Karpas-422 (cell line): ENCODE data around the gene PPP1R2C. TPM values are rescaled to one million over a fixed set of nuclear protein-coding genes. Genes with fewer than 3 reads are reported as not detected.

Source experiments
- DNase-seq: peaks from one replicate; pipeline ENCODE4 v3.0.0-alpha.2; 2015
- H2AFZ ChIP-seq: fragments of 200-600 bp; sonication (generic); 2 replicates; pipeline ENCODE4 v1.6.1; 2014; ENCODE audit warnings: antibody characterized with exemption, low read length, mixed read lengths
- H3K27ac ChIP-seq: fragments of 200-600 bp; sonication (generic); 2 replicates; pipeline ENCODE4 v1.5.1; 2014; ENCODE audit warnings: mild to moderate bottlenecking, low read length, moderate library complexity
- H3K27me3 ChIP-seq: fragments of 200-600 bp; sonication (generic); 2 replicates; pipeline ENCODE4 v1.6.1; 2014; ENCODE audit warnings: low read length, mixed read lengths
- H3K36me3 ChIP-seq: fragments of 200-600 bp; sonication (generic); 2 replicates; pipeline ENCODE4 v1.6.1; 2014; ENCODE audit warnings: low read length, mixed read lengths; ENCODE audit not compliant: insufficient read depth
- H3K4me1 ChIP-seq: fragments of 200-600 bp; sonication (generic); 2 replicates; pipeline ENCODE4 v1.6.1; 2014; ENCODE audit warnings: mild to moderate bottlenecking, low read length, mixed read lengths
- H3K4me2 ChIP-seq: fragments of 200-600 bp; sonication (generic); 2 replicates; pipeline ENCODE4 v1.6.1; 2014; ENCODE audit warnings: low read length, low read depth, mild to moderate bottlenecking; ENCODE audit not compliant: poor library complexity, severe bottlenecking
- H3K4me3 ChIP-seq: fragments of 200-600 bp; sonication (generic); 2 replicates; pipeline ENCODE4 v1.5.1; 2014; ENCODE audit warnings: mild to moderate bottlenecking, antibody characterized with exemption, low read length, mixed read lengths
- H3K79me2 ChIP-seq: fragments of 200-600 bp; sonication (generic); 2 replicates; pipeline ENCODE4 v1.6.1; 2014; ENCODE audit warnings: mild to moderate bottlenecking, low read length, mixed read lengths
- H3K9ac ChIP-seq: fragments of 200-600 bp; sonication (generic); 2 replicates; pipeline ENCODE4 v1.6.0; 2014; ENCODE audit warnings: low read length
- H3K9me2 ChIP-seq: fragments of 200-600 bp; sonication (generic), shearing (Covaris generic); replicated peaks from 2 replicates; pipeline ENCODE4 v1.6.0; 2014; ENCODE audit warnings: mild to moderate bottlenecking, low read length, moderate library complexity; ENCODE audit not compliant: insufficient read depth
- H3K9me3 ChIP-seq: fragments of 300-700, 200-600 bp; sonication (generic); 2 replicates; pipeline ENCODE4 v1.6.1; 2014; ENCODE audit warnings: low read length, mixed read lengths
- H4K20me1 ChIP-seq: fragments of 200-600 bp; sonication (generic); 2 replicates; pipeline ENCODE4 v1.6.1; 2014; ENCODE audit warnings: mild to moderate bottlenecking, antibody characterized with exemption, low read length, low read depth; ENCODE audit not compliant: insufficient read depth
- total RNA-seq: library from RNA; depleted of rRNA; stranded (reverse); fragments of >200 nt; shearing (Covaris generic); gene quantifications from 2 replicates; pipeline ENCODE4 v1.2.3, GENCODE V29; 2014; ENCODE audit warnings: low replicate concordance; rRNA removed

Gene PPP1R2C
- total RNA-seq = not detected in 2 replicates

GRCh38 chrX:42778096-42778495 lies at the start of gene PPP1R2C:
TSS of gene PPP1R2C (minus strand) at chrX:42778163. CDS start at chrX:42778079, 84 bp downstream.
- no peaks in the 10 kb centered on the region for H4K20me1 ChIP-seq

GRCh38 chrX:42825201-42825600 lies 47.2 kb upstream of the PPP1R2C start:
- H3K79me2 ChIP-seq = no peaks in the 10 kb centered on the region
- no peak overlapping the region for H2AFZ ChIP-seq
- no peaks in the 10 kb centered on the region for H3K27me3 ChIP-seq
- no peaks in the 10 kb centered on the region for H3K4me1 ChIP-seq
- no peak for DNase-seq
- no peaks in the 10 kb centered on the region for H4K20me1 ChIP-seq
- no peak overlapping the region for H3K4me2 ChIP-seq
- H3K36me3 ChIP-seq = no peaks in the 10 kb centered on the region
- peaks cover 21% of the 10 kb centered on the region; the same call in 1 of the 2 replicates for H3K9me3 ChIP-seq
- H3K9me2 ChIP-seq = no peaks in the 10 kb centered on the region
- H3K4me3 ChIP-seq = no peak overlapping the region
- H3K27ac ChIP-seq = no peak overlapping the region
- no peak overlapping the region for H3K9ac ChIP-seq

More at GRCh38 chrX:42778096-42778495, at the start of gene PPP1R2C:
- H3K4me3 ChIP-seq = no peak within 1 kb of the TSS
- no peaks in the 10 kb centered on the region for H3K27me3 ChIP-seq
- H3K9me3 ChIP-seq = peaks cover 6% of the 10 kb centered on the region
- no peak within 1 kb of the TSS for H3K4me2 ChIP-seq
- H3K36me3 ChIP-seq = no peaks in the 10 kb centered on the region
- no peak within 1 kb of the TSS for H3K27ac ChIP-seq
- H3K4me1 ChIP-seq = peaks cover 4% of the 10 kb centered on the region
- H3K9me2 ChIP-seq = no peaks in the 10 kb centered on the region
- no peak within 1 kb of the TSS for H3K9ac ChIP-seq
- H2AFZ ChIP-seq = no peak within 1 kb of the TSS
- H3K79me2 ChIP-seq = no peaks in the 10 kb centered on the region
- no peak for DNase-seq

DNA sequence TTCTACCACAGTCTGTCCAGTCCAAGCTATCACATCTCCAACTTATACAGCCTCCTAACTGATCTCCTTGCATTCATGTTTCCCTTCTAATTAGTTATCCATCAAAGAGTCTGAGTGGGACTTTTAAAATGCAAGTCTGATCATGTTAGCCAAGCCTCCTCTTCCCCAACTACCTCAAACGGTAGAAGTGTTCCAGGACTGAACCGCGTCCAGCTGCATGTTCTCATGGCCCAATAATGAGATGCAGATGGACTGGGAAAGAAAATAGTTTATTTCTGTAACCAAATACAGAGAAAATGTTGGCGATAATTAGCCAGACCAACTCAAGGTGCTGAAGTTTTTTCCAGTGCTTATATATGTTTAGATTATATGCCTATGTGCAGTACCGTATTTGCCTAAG lies 46.6 kb upstream of the PPP1R2C start:
- Histone ChIP-seq H3K27me3 (no peaks in the 10 kb centered on the region), H3K36me3 (no peaks in the 10 kb centered on the region), H3K9ac (no peak overlapping the region), H2AFZ (no peak overlapping the region), H3K9me3 (peaks cover 21% of the 10 kb centered on the region; the same call in 1 of the 2 replicates), H3K27ac (no peak overlapping the region), H3K79me2 (no peaks in the 10 kb centered on the region), H4K20me1 (no peaks in the 10 kb centered on the region), H3K4me1 (no peaks in the 10 kb centered on the region), H3K9me2 (no peaks in the 10 kb centered on the region), H3K4me3 (no peak overlapping the region), H3K4me2 (no peak overlapping the region)
- no peak for DNase-seq

DNA sequence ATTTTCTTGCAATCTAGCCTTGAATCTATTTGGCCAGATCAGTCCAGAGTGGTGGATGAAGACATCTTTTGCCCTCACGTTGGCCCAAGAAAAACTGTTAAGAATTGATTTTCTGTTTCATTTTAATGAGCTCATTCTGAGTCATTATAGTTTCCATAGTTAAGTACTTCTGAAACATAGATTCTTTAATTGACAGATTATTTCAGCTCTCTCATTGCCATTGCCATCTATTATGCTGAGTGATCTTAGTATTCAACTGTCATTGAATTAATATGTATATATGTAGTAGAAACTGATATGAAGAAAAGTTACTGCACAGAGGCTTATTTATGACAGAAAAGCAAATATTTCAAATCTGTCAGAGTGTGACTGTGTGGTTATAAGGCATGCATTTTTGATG lies 45.5 kb upstream of the PPP1R2C start:
- no peaks in the 10 kb centered on the region for H3K4me1 ChIP-seq
- H3K9ac ChIP-seq = no peak overlapping the region
- H3K27me3 ChIP-seq = no peaks in the 10 kb centered on the region
- no peak overlapping the region for H3K4me2 ChIP-seq
- H3K9me3 ChIP-seq = peaks cover 16% of the 10 kb centered on the region
- H2AFZ ChIP-seq = no peak overlapping the region
- no peaks in the 10 kb centered on the region for H3K36me3 ChIP-seq
- no peaks in the 10 kb centered on the region for H3K9me2 ChIP-seq
- H3K79me2 ChIP-seq = no peaks in the 10 kb centered on the region
- DNase-seq = no peak
- no peak overlapping the region for H3K4me3 ChIP-seq
- H4K20me1 ChIP-seq = no peaks in the 10 kb centered on the region
- H3K27ac ChIP-seq = no peak overlapping the region

DNA sequence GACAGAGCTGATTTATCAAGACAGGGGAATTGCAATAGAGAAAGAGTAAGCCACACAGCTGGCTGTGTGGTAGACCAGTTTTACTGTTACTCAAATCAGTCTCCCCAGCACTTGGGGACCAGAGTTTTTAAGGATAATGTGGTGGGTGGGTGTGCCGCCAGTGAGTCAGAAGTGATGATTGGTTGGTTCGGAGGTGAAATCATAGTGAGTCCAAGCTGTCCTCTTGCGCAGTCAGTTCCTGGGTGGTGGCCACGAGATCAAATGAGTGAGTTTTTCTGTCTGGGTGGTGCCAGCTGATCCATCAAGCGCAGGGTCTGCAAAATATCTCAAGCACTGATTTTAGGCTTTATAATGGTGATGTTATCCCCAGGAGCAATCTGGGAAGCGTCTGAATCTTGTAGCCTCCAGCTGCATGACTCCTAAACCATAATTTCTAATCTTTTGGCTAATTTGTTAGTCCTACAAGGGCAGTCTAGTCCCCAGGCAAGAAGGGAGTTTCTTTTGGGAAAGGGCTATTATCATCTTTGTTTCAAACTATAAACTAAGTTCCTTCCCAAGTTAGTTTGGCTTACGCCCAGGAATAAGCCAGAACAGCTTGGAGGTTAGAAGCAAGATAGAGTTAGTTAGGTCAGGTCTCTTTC lies 44.0 kb upstream of the PPP1R2C start:
- Histone ChIP-seq H3K36me3 (no peaks in the 10 kb centered on the region), H3K4me3 (no peak overlapping the region), H3K4me2 (no peak overlapping the region), H3K79me2 (no peaks in the 10 kb centered on the region), H3K27ac (no peak overlapping the region), H3K9me2 (no peaks in the 10 kb centered on the region), H2AFZ (no peak overlapping the region), H3K9me3 (peaks cover 17% of the 10 kb centered on the region), H4K20me1 (no peaks in the 10 kb centered on the region), H3K27me3 (no peaks in the 10 kb centered on the region), H3K9ac (no peak overlapping the region), H3K4me1 (no peaks in the 10 kb centered on the region)
- no peak for DNase-seq

DNA sequence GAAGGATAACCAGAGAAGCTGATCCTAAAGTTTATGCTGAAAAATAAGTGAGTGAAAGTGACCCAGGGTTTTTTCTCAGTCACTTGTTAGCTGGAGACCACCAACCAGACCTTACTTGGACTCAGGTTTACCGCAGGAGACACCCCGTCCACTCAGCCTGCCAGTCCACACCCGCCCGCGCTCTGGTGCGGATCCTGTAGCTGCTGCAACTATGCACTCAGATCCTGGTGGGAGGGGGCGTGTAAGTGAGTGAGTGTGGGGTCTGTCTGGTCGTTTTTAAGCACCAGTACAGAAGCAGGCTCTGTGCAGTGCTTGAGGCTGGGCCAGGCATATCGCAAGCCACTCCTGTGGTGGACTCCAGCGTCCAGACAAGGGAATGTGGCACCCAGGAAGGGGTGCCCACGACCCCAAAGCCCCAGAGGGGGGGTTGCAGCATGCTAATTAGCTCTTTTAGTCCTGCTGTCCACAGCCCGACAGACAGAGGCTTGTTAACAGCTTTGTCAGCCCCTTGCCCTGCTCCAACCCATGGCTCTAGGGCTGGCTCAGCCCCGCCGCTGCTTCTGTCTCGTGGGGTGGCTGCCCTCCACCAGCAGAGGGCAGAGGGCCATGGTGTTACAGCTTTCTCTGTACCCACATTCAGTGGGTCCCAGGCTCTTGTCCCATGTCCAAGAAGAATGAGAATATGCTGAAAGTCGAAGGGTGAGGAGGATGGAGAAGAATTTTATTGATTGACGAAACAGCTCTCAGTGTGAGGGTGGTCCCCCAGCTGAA lies 40.4 kb upstream of the PPP1R2C start:
- H3K27ac ChIP-seq = no peak overlapping the region
- H3K79me2 ChIP-seq = no peaks in the 10 kb centered on the region
- no peak overlapping the region for H3K9ac ChIP-seq
- no peaks in the 10 kb centered on the region for H3K36me3 ChIP-seq
- no peaks in the 10 kb centered on the region for H3K4me1 ChIP-seq
- peaks cover 9% of the 10 kb centered on the region for H3K9me3 ChIP-seq
- no peaks in the 10 kb centered on the region for H4K20me1 ChIP-seq
- no peak for DNase-seq
- no peak overlapping the region for H3K4me3 ChIP-seq
- no peak overlapping the region for H2AFZ ChIP-seq
- no peak overlapping the region for H3K4me2 ChIP-seq
- no peaks in the 10 kb centered on the region for H3K9me2 ChIP-seq
- no peaks in the 10 kb centered on the region for H3K27me3 ChIP-seq

DNA sequence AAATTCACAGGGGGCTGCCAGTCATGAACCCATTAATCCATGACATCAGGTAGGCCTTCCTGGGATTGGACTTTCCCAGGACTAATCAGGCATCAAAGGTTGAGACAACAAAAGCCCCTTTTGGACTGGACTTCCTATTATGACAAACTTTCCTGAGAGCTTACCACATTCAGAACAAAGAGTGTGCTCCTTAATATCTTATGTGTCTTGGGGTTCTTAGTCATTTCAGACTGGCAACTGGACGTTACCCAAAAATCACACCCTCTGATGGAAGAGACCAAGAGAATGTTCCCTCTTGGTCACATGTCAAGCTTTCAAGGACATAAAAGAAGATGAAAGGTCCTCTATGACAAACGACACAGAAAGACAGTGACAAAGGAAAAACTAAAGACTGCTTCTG lies 31.6 kb upstream of the PPP1R2C start:
- no peak for DNase-seq
- Histone ChIP-seq H3K4me2 (no peak overlapping the region), H3K4me3 (no peak overlapping the region), H3K9ac (no peak overlapping the region), H3K4me1 (no peaks in the 10 kb centered on the region), H3K79me2 (no peaks in the 10 kb centered on the region), H3K27ac (no peak overlapping the region), H3K36me3 (no peaks in the 10 kb centered on the region), H3K27me3 (no peaks in the 10 kb centered on the region), H4K20me1 (no peaks in the 10 kb centered on the region), H3K9me3 (peaks cover 8% of the 10 kb centered on the region), H2AFZ (no peak overlapping the region), H3K9me2 (no peaks in the 10 kb centered on the region)

- no peaks in the 10 kb centered on the region for H3K36me3 ChIP-seq
- H3K4me1 ChIP-seq = no peaks in the 10 kb centered on the region
- DNase-seq = no peak
- no peak overlapping the region for H3K27ac ChIP-seq
- H3K4me3 ChIP-seq = no peak overlapping the region
- no peaks in the 10 kb centered on the region for H3K27me3 ChIP-seq
- no peaks in the 10 kb centered on the region for H3K9me2 ChIP-seq
- H3K9ac ChIP-seq = no peak overlapping the region
- no peaks in the 10 kb centered on the region for H3K79me2 ChIP-seq
- H2AFZ ChIP-seq = no peak overlapping the region
- peaks cover 8% of the 10 kb centered on the region for H3K9me3 ChIP-seq
- no peaks in the 10 kb centered on the region for H4K20me1 ChIP-seq
- H3K4me2 ChIP-seq = no peak overlapping the region
These were observed 29.4 kb upstream of the PPP1R2C start for GRCh38 chrX:42807393-42807792.
